DMS153 (cell line): ENCODE data around the gene NDUFS8.

Source experiments
- DNase-seq: peaks from one replicate; lab custom pipeline; 2025; lab: John Stamatoyannopoulos, UW

NDUFS8 gene

DNA sequence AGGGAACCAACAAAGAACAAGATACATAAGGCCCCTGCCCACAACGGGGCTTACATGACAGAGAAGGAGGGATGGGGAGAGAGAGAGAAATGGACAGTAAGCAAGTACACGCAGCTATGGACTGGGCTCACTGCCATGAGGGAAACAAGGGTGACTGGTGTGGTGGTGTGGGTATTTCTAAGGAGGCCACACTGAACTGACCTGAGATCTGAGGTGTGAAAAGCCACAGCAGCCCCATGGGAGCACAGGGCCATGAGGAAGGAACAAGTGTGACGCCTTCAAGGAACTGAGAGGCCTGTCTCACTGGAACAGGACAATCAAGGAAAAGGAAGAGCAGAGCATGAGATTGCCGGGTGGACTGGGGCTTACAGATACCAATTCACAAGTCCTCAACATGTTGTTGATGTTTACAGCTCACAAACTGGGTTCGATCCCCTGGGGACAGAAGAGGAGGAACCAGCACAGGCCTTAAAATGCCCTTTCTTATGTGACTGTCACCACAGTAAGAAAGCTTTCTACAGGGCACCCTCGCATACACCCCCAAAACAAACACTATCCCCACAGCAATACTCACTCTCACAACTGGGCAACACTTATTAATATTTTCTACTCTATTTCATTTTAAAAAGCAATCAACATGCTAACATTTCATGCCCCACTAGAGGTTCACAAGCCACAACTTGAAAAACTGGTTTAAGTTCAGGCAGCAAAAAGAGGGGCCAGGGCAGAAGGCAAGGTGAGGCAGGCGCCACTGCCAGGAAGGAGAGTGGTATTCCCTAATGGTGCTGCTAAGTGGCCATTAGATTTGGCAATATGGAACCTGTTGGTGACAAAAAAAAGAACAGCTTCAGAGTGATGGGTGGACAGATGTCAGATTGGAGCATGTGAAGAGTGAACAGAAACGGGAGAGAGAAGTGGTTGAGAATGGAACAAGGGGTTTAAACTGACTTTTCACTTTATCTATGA lies 47.4 kb downstream of the NDUFS8 start:
- DNase-seq = no peak

DNA sequence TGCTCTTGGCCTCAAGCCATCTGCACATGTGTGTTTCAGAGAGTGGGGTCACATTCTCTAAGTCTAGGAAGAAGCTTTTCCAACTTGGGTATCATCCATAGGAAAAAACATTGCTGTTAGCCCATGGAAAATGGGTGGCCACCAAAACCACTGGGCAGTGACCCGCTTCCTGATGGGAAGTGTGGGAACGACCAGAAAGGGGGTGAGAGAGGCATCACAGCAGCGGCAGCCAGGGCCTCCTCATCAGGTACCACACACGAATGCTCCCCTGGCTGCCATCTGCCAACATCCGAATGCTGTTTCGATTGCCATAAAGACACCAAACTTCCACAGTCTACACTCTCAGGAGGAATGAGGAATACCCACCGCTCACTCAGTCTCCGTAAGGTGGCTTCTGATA lies 50.4 kb downstream of the NDUFS8 start:
- no peak for DNase-seq

DNA sequence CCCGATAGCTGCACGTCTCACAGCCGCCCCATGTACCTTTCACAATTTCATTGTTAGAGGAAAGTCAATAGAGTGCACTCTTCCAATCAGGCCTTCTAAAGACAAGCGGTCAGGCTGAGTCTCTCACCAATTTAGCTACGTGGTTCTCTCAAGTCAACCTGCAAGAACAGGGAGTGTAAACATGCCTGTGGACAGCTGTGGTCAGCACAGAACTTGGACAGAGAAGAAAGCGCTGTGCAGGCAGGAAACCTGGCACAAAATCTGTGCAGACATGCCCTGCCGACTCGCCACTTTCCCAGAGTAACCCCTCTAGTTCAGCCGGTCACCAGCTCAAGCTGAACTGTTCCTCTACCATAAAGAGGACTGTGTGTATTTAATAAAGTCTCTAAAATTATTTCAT lies 51.2 kb downstream of the NDUFS8 start:
- no peak for DNase-seq

DNA sequence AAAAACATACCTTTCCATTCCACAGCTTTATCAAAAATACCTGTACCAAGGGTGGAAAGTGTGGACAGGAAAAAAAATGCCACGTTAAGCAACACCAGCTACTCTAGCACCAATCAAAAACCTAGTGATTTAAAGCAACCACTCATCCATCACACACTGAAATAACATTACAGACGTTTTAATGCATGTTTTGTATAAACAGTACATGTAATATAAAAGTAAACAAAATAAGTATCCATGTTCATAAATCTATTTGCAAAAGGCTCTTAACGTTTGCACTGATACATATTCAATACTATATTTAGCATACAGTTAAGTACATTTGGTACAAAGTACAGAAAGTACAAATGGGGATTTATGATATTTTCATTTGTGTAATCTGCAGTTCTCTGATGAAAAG lies 52.0 kb downstream of the NDUFS8 start:
- DNase-seq = no peak

DNA sequence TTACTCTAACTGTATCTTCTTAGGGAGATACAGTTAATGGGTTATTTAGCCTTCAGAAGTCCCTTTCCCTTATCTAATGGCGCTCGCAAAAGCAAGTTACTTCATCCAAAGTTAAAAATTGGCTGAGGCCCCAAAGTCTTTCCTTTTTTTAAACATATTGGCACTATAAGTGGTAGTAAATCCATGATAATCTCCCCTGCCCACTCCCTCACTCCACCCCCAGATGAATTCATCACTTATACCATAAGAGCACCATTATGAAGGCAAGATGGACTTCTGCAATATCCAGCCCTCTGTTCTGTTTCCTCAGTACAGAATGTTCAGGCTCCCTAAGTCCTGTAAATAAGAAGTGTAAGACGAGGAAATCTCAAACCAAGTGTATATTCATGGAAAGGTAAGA lies 53.0 kb downstream of the NDUFS8 start:
- no peak for DNase-seq
